ENCODE results near the gene LYZ. TPM values are rescaled to one million over a fixed set of nuclear protein-coding genes. Genes with fewer than 3 reads are reported as not detected.

Gene LYZ
- total RNA-seq: 0.33 TPM in 1 of 2 replicates, not detected in the other

GRCh38 chr12:69348162-69348938 lies at the start of gene LYZ:
TSS of gene LYZ (plus strand) at chr12:69348381. CDS start at chr12:69348409, 28 bp downstream.

GRCh38 chr12:69359531-69360347 lies 11.6 kb downstream of the LYZ start, which contains the start of gene YEATS4:
TSS of gene YEATS4 (plus strand) at chr12:69359743. CDS start at chr12:69359973, 230 bp downstream.

Other genes starting within 250 kb of the LYZ start
- 19.8 and 31.4 TPM in 2 replicates for gene CPSF6, start 108.8 kb upstream of the LYZ start, total RNA-seq
- gene YEATS4, start 11.4 kb downstream of the LYZ start, total RNA-seq: 25.1 and 40.9 TPM in 2 replicates
- 11.8 and 21.5 TPM in 2 replicates for gene FRS2, start 122.0 kb downstream of the LYZ start, total RNA-seq
- gene CCT2, start 237.1 kb downstream of the LYZ start, total RNA-seq: 196 and 225 TPM in 2 replicates

All from airway epithelial cell (primary cell).